HCT116 (cell line): ENCODE results near the gene INPP5D. TPM values are rescaled to one million over a fixed set of nuclear protein-coding genes. Genes with fewer than 3 reads are reported as not detected.
"Not testable (repeated sequence)": the region's sequence is repeated elsewhere in the genome, so short reads cannot be mapped to it uniquely, and the experiment has no call there.

ENCODE experiments used
- ATAC-seq: fragments of 200-7000 bp; cut with Tn5 transposase; 2 replicates; pipeline ENCODE4 v1.9.1; 2020; ENCODE audit warnings: mild to moderate bottlenecking, moderate library complexity
- BruUV-seq: library from RNA; stranded (reverse); fragments of 400-500 nt; replicated peaks from 2 replicates; lab custom pipeline; 2021; lab: Mats Ljungman, UMichigan
- CTCF ChIA-PET: fragments of 300-600 bp; sonication (Branson Sonifier 250); formaldehyde crosslinking; loops from one replicate; lab custom pipeline; 2021; ENCODE audit warnings: antibody characterized with exemption; lab: Charles Lee
- POLR2A ChIA-PET: fragments of 300-600, 350-600 bp; sonication (Branson Sonifier 250); formaldehyde crosslinking; loops from one replicate; lab custom pipeline; 2021; ENCODE audit warnings: antibody characterized with exemption; lab: Charles Lee
- RAD21 ChIA-PET, 2 experiments: fragments of 300-600 bp; sonication (Branson Sonifier 250); formaldehyde crosslinking; loops; one replicate each; lab custom pipeline; 2023; ENCODE audit warnings: low total read pairs in 2 of 2; ENCODE audit not compliant: uncharacterized antibody in 2 of 2, unreplicated experiment in 2 of 2, low non-redundant PET in 1 of 2; lab: Charles Lee
- DNase-seq: peaks from one replicate; pipeline ENCODE4 v3.0.0-alpha.2; 2010; ENCODE audit warnings: low read depth, low spot score
- H2AFZ ChIP-seq: fragments of 200-600 bp; shearing (Covaris generic), sonication (generic); 2 replicates; pipeline ENCODE4 v1.6.1; 2017; ENCODE audit warnings: low read depth, mixed run types, mixed read lengths, antibody characterized with exemption, low read length; ENCODE audit not compliant: poor library complexity, severe bottlenecking
- H3K27ac ChIP-seq: 2 replicates; pipeline ENCODE4 v1.5.1; 2012; ENCODE audit warnings: low read depth, low read length
- H3K27me3 ChIP-seq: fragments of 200-600 bp; sonication (generic); 2 replicates; pipeline ENCODE4 v1.6.1; 2016; ENCODE audit warnings: mixed run types, low read length, mixed read lengths; ENCODE audit not compliant: insufficient read depth
- H3K36me3 ChIP-seq, 2 experiments: fragments of 200-500 bp in 1 of 2; fragments of 200-600 bp in 1 of 2; sonication (Bioruptor generic) in 1 of 2; sonication (generic) in 1 of 2; 2 replicates each; pipeline versions ENCODE4 v1.5.1 to v1.6.1; 2014 to 2016; ENCODE audit warnings: low read length in 2 of 2, inconsistent platforms in 1 of 2, mixed read lengths in 1 of 2, mixed run types in 1 of 2; ENCODE audit not compliant: insufficient read depth in 2 of 2, control insufficient read depth in 1 of 2
- H3K4me1 ChIP-seq, 2 experiments: fragments of 200-600 bp in 1 of 2; sonication (generic) in 1 of 2; 2 replicates each; pipeline versions ENCODE4 v1.5.1 to v1.6.1; 2012 to 2017; ENCODE audit warnings: low read length in 2 of 2, inconsistent platforms in 1 of 2, mild to moderate bottlenecking in 1 of 2, mixed read lengths in 1 of 2, mixed run types in 1 of 2, moderate library complexity in 1 of 2; ENCODE audit not compliant: insufficient read depth in 2 of 2, control insufficient read depth in 1 of 2
- H3K4me2 ChIP-seq: fragments of 200-600 bp; sonication (generic); 2 replicates; pipeline ENCODE4 v1.6.1; 2017; ENCODE audit warnings: mixed run types, low read length, mixed read lengths
- H3K4me3 ChIP-seq, 2 experiments: fragments of 200-600 bp in 1 of 2; sonication (generic) in 1 of 2; replicated peaks in 1 of 2; 2 replicates each; pipeline ENCODE4 v1.5.1; 2011 to 2016; ENCODE audit warnings: low read length in 2 of 2, control low read depth in 1 of 2, low read depth in 1 of 2, mild to moderate bottlenecking in 1 of 2, mixed read lengths in 1 of 2, mixed run types in 1 of 2
- H3K79me2 ChIP-seq: fragments of 200-600 bp; sonication (generic); 2 replicates; pipeline ENCODE4 v1.6.1; 2017; ENCODE audit warnings: mild to moderate bottlenecking, mixed run types, low read length, moderate library complexity, mixed read lengths; ENCODE audit not compliant: insufficient read depth
- H3K9ac ChIP-seq: fragments of 200-600 bp; sonication (generic); 2 replicates; pipeline ENCODE4 v1.6.1; 2016; ENCODE audit warnings: low read length, mixed read lengths
- H3K9me2 ChIP-seq: fragments of 200-600 bp; sonication (generic), shearing (Covaris generic); 2 replicates; pipeline ENCODE4 v1.6.1; 2017; ENCODE audit warnings: mixed run types, mild to moderate bottlenecking, moderate library complexity; ENCODE audit not compliant: insufficient read depth
- H3K9me3 ChIP-seq, 2 experiments: fragments of 200-500 bp in 1 of 2; fragments of 200-600 bp in 1 of 2; sonication (Bioruptor generic) in 1 of 2; sonication (generic) in 1 of 2; 2 replicates each; pipeline ENCODE4 v1.6.1; 2014 to 2017; ENCODE audit warnings: low read length in 2 of 2, mixed read lengths in 2 of 2, inconsistent platforms in 1 of 2, low read depth in 1 of 2, mild to moderate bottlenecking in 1 of 2, mixed run types in 1 of 2, moderate library complexity in 1 of 2; ENCODE audit not compliant: control insufficient read depth in 1 of 2, insufficient read depth in 1 of 2
- H4K20me1 ChIP-seq: fragments of 200-600 bp; sonication (generic), shearing (Covaris generic); 2 replicates; pipeline ENCODE4 v1.6.1; 2017; ENCODE audit warnings: mixed run types, mild to moderate bottlenecking, moderate library complexity; ENCODE audit not compliant: insufficient read depth
- CBX3 ChIP-seq: IDR thresholded peaks from 2 replicates; pipeline ENCODE4 v1.6.1; 2012; ENCODE audit warnings: low read depth
- CEBPB ChIP-seq: IDR thresholded peaks from 2 replicates; pipeline ENCODE4 v1.6.1; 2012; ENCODE audit warnings: low read depth
- ELF1 ChIP-seq: IDR thresholded peaks from 2 replicates; pipeline ENCODE4 v1.6.1; 2012; ENCODE audit warnings: low read depth, borderline replicate concordance
- EZH2 ChIP-seq: fragments of 200-600 bp; sonication (generic); IDR thresholded peaks from 2 replicates; pipeline ENCODE4 v1.6.1; 2017; ENCODE audit warnings: antibody characterized with exemption, mixed run types
- FOSL1 ChIP-seq: IDR thresholded peaks from 2 replicates; pipeline ENCODE4 v1.6.1; 2012; ENCODE audit warnings: low read depth
- JUND ChIP-seq: IDR thresholded peaks from 2 replicates; pipeline ENCODE4 v1.6.1; 2012
- MAX ChIP-seq: IDR thresholded peaks from 2 replicates; pipeline ENCODE4 v1.6.1; 2012
- POLR2A ChIP-seq: IDR thresholded peaks from 2 replicates; pipeline ENCODE4 v1.7.0; 2011; ENCODE audit warnings: borderline replicate concordance; ENCODE audit not compliant: insufficient read depth, insufficient read length; ENCODE audit errors: extremely low read depth
- RAD21 ChIP-seq: IDR thresholded peaks from 2 replicates; pipeline ENCODE4 v1.6.1; 2012; ENCODE audit warnings: low read depth, mild to moderate bottlenecking
- SIN3A ChIP-seq: IDR thresholded peaks from 2 replicates; pipeline ENCODE4 v1.6.1; 2012; ENCODE audit warnings: low read depth
- SRF ChIP-seq: IDR thresholded peaks from 2 replicates; pipeline ENCODE4 v1.6.1; 2012; ENCODE audit warnings: low read depth
- YY1 ChIP-seq: IDR thresholded peaks from 2 replicates; pipeline ENCODE4 v1.6.1; 2011; ENCODE audit warnings: low read length, low read depth, moderate library complexity, mild to moderate bottlenecking; ENCODE audit not compliant: insufficient replicate concordance; ENCODE audit errors: extremely low read depth
- intact Hi-C: fragments of 100-400 bp; cut with micrococcal nuclease; formaldehyde crosslinking; loops from 2 replicates; pipeline ENCODE4 v1.10.0; 2022
- total RNA-seq: library from RNA; stranded (reverse); gene quantifications from one replicate; pipeline ENCODE4 v1.2.1, GENCODE V29; 2021; ENCODE audit not compliant: unreplicated experiment
- TF ChIP-seq, protein P1 (sequence below): IDR thresholded peaks from 2 replicates; pipeline ENCODE4 v1.6.1; 2012
- TF ChIP-seq, protein P2 (sequence below): IDR thresholded peaks from 2 replicates; pipeline ENCODE4 v1.6.1; 2011; ENCODE audit warnings: mild to moderate bottlenecking, low read length, moderate library complexity; ENCODE audit not compliant: insufficient replicate concordance; ENCODE audit errors: extremely low read depth
- TF ChIP-seq, protein P3 (sequence below), 3 experiments: fragments of 200-600 bp in 1 of 3; sonication (generic) in 1 of 3; IDR thresholded peaks in 2 of 3; conservative IDR thresholded peaks in 1 of 3; 2 replicates each; pipeline ENCODE4 v1.5.1; 2012 to 2017; ENCODE audit warnings: low read depth in 2 of 3, low read length in 2 of 3, antibody characterized with exemption in 1 of 3, borderline replicate concordance in 1 of 3, control low read depth in 1 of 3, mild to moderate bottlenecking in 1 of 3, mixed read lengths in 1 of 3, mixed run types in 1 of 3, moderate library complexity in 1 of 3; ENCODE audit not compliant: insufficient read depth in 1 of 3

INPP5D gene
- total RNA-seq, 1 experiment from 2014 or later: 1.8 TPM

GRCh38 chr2:233051241-233052149, 8.6 kb upstream of the INPP5D start:
- ATAC-seq (no peak), DNase-seq (no peak)
- TF ChIP-seq POLR2A (no peak), FOSL1 (no peak), ELF1 (no peak), RAD21 (no peak), SIN3A (no peak), EZH2 (no peak), MAX (no peak), SRF (no peak), CEBPB (no peak), YY1 (no peak), JUND (no peak), CBX3 (no peak)
- TF ChIP-seq, protein P1, sequence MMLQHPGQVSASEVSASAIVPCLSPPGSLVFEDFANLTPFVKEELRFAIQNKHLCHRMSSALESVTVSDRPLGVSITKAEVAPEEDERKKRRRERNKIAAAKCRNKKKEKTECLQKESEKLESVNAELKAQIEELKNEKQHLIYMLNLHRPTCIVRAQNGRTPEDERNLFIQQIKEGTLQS: no peak
- TF ChIP-seq, protein P2, sequence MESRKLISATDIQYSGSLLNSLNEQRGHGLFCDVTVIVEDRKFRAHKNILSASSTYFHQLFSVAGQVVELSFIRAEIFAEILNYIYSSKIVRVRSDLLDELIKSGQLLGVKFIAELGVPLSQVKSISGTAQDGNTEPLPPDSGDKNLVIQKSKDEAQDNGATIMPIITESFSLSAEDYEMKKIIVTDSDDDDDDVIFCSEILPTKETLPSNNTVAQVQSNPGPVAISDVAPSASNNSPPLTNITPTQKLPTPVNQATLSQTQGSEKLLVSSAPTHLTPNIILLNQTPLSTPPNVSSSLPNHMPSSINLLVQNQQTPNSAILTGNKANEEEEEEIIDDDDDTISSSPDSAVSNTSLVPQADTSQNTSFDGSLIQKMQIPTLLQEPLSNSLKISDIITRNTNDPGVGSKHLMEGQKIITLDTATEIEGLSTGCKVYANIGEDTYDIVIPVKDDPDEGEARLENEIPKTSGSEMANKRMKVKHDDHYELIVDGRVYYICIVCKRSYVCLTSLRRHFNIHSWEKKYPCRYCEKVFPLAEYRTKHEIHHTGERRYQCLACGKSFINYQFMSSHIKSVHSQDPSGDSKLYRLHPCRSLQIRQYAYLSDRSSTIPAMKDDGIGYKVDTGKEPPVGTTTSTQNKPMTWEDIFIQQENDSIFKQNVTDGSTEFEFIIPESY: no peak
- TF ChIP-seq, protein P3, sequence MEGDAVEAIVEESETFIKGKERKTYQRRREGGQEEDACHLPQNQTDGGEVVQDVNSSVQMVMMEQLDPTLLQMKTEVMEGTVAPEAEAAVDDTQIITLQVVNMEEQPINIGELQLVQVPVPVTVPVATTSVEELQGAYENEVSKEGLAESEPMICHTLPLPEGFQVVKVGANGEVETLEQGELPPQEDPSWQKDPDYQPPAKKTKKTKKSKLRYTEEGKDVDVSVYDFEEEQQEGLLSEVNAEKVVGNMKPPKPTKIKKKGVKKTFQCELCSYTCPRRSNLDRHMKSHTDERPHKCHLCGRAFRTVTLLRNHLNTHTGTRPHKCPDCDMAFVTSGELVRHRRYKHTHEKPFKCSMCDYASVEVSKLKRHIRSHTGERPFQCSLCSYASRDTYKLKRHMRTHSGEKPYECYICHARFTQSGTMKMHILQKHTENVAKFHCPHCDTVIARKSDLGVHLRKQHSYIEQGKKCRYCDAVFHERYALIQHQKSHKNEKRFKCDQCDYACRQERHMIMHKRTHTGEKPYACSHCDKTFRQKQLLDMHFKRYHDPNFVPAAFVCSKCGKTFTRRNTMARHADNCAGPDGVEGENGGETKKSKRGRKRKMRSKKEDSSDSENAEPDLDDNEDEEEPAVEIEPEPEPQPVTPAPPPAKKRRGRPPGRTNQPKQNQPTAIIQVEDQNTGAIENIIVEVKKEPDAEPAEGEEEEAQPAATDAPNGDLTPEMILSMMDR (IDR thresholded peaks at IDR 0.05 in 2 of 3, conservative IDR thresholded peaks at IDR 0.05 in 1 of 3; ENCODE audit: borderline replicate concordance in 1 of 3, insufficient read depth in 1 of 3, low read depth in 2 of 3, low read length in 2 of 3): no peak
- no peaks in the 10 kb centered on the region for H4K20me1 ChIP-seq
- CTCF ChIA-PET: interaction anchor here (2.4 kb wide), 1 partner anchor 23 kb away, joined by 8 read pairs; no protein-coding TSS in a partner anchor
- H3K9me2 ChIP-seq: no peaks in the 10 kb centered on the region
- H3K4me2 ChIP-seq: no peak overlapping the region
- intact Hi-C loops: loop anchor here (5.0 kb wide), 2 partner anchors 201 to 444 kb away; partner anchors contain the start of gene ATG16L1
- H3K36me3 ChIP-seq: no peaks in the 10 kb centered on the region
- no peak overlapping the region for H2AFZ ChIP-seq
- BruUV-seq: no TSS peak
- no peaks in the 10 kb centered on the region for H3K79me2 ChIP-seq
- RAD21 ChIA-PET: no interaction called here
- H3K4me1 ChIP-seq: peaks cover 2 to 19% of the 10 kb centered on the region in 2 experiments; a peak in 2 of 4 replicates
- H3K9ac ChIP-seq: no peak overlapping the region
- no peaks in the 10 kb centered on the region for H3K9me3 ChIP-seq
- POLR2A ChIA-PET: no interaction called here
- no peaks in the 10 kb centered on the region; the same call in 1 of the 2 replicates for H3K27me3 ChIP-seq
- H3K27ac ChIP-seq: no peak overlapping the region
- H3K4me3 ChIP-seq: no peak overlapping the region

- CTCF ChIA-PET: interaction anchor here (1.3 to 2.4 kb wide), 4 partner anchors 8 to 199 kb away, joined by 3 to 8 read pairs (median 6); no protein-coding TSS in a partner anchor
- POLR2A ChIA-PET: not testable (repeated sequence)
These were observed 7.6 kb upstream of the INPP5D start for GRCh38 chr2:233052517-233052916.

More at GRCh38 chr2:233052517-233052916, 7.6 kb upstream of the INPP5D start:
- H3K9me2 ChIP-seq, H3K27ac ChIP-seq, H3K4me2 ChIP-seq, H3K27me3 ChIP-seq, H3K36me3 ChIP-seq, ATAC-seq, H3K9ac ChIP-seq, H2AFZ ChIP-seq, H4K20me1 ChIP-seq, DNase-seq, BruUV-seq, RAD21 ChIA-PET, H3K9me3 ChIP-seq, H3K4me3 ChIP-seq, H3K79me2 ChIP-seq: not testable (repeated sequence)
- H3K4me1 ChIP-seq: peaks cover 2 to 19% of the 10 kb centered on the region in 2 experiments; a peak in 2 of 4 replicates
- intact Hi-C loops: loop anchor here (5.0 kb wide), 2 partner anchors 200 to 445 kb away; partner anchors contain the start of gene ATG16L1
